HG02885 (cell line): ENCODE results near the gene PYGB.

ENCODE experiments used
- ATAC-seq: cut with Tn5 transposase; IDR thresholded peaks from one replicate; pipeline ENCODE4 v1.9.1; 2021; ENCODE audit warnings: mild to moderate bottlenecking; ENCODE audit not compliant: unreplicated experiment, poor library complexity

Gene PYGB

GRCh38 chr20:25247000-25247517 lies 826 bp upstream of the PYGB start:
- peak; percentile 0 for ATAC-seq

- peak; percentile 35 for ATAC-seq
Observed at GRCh38 chr20:25247518-25247955, 348 bp upstream of the PYGB start.

DNA sequence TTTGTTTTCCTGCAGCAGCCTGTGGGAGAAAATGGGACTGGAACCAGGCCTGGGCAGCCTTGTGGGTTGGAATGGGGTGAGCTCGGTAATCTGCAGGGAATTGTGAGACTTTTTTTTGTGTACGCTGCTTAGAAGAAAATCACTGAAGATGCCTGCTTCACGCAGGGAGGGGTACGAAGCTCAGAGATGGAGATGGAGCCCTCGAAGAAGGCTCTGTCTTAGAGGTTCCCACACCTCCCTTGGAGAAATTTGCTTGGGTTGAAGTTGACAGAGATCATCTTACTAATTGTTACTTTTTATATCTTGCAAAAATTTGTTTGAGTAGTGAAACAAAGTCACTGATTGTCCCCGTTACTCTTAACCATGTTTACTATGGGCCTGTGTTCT lies 894 bp downstream of the PYGB start:
- ATAC-seq, result peak; percentile 1

GRCh38 chr20:25249198-25249931 lies 1.5 kb downstream of the PYGB start:
- no peak for ATAC-seq

GRCh38 chr20:25250508-25250907 lies 2.6 kb downstream of the PYGB start:
- ATAC-seq, result no peak

DNA sequence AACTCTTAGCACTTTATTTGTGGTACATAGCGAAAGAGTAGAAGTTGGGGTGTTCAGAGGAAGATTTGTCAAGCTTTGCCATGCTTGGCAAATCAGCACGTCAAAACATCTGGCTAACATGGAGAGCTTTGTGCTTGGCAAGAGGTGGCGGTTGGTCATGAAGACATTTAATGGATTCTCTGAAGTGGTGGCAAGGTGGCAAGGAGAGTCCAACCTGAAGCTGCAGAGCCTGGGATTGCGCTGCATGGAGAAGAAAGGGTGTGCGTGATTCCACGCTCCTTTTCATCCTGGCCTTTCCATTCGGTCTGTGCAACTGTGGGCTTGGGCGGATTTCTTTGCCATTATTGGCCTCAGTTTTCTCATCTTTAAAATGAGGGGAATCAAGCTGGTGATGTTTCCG lies 3.1 kb downstream of the PYGB start:
- no peak for ATAC-seq

DNA sequence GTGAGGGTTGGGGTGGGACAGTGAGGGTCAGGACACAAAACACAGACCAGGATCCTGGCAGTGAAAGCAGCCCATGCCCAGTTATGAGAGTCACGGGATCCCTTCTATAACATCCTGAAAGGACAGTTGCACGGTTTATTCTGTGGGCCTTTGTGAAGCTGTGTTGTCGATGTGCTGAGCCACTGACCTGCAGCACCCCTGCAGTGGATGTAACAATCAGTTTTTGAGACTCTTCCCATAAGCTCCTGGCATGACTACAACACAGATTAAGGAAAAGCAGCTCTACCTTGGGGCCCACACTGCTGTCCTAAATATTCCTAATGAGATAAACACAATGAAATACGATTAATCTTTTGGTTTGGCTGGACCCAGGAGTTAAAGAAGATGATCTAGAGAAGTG lies 3.7 kb downstream of the PYGB start:
- ATAC-seq, result no peak

DNA sequence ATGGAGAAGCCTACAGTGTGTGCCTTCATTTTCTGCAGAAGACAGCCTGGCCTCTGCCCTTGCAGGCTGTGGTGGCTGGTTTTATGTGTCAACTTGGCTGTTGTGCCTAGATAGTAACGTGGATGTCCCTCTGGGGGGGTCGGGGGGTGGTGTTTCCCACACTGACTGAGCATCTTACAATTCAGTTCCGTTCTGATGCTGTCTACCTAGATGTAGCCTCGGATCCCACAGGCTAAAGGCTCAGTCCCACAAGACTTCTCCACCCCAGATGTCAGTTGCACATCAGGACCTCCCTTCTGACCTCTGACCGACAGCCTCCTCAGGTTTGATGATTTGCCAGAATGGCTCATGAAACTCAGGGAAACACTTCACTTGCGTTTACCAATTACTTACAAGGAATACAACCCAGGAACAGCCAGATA lies 4.4 kb downstream of the PYGB start:
- no peak for ATAC-seq

DNA sequence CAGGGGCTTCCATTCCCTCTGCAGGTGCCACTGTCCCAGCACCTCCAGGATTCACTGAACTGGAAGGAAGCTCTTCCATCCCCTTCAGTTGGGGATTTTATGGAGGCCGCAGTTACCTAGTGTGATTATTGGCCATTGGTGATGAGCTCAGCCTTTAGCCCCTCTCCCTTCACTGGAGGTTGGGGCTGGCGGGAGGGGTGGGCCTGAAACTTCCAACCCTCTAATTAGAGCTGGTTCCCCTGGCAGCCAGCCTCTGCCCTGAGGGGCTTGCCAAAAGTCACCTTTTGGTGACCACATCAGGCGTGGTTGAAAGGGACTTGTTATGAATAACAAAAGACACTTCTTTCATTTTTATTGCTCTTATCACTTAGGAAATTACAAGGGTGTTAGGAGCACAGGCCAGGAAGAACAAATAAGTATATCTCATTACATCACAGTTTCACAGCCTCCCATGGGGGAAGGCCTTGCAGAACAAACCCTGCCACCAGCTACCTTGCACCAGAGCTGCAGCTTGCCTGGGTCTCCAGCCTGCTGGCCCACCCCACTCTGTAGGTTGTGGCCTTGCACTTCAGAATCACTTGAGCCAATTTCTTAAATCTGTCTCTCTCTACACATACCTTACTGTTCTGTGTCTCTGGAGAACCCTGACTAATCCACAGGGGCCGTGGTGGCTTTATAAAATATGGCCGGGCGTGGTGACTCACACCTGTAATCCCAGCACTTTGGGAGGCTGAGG lies 5.0 kb downstream of the PYGB start:
- no peak for ATAC-seq

- ATAC-seq, result no peak
Observed at GRCh38 chr20:25253606-25254275, 5.9 kb downstream of the PYGB start.

DNA sequence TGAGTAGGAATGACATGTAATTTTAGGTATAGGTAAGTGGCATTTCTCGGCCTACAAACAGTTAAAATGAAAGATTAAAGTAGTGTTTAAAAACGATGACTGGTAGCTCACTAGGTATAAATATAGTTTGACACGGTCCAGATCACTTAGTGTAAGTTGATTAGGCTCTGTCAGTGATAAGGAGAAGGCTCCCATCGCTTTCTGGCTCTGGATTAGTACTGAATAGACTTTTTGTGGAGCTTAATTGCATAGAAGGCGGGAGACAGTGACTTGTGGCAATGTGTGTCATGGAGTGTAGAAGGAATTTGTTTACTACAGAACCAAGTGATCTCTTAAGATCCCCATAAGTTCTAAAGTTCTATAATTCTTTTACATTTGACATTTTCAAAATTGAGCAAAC lies 6.7 kb downstream of the PYGB start:
- no peak for ATAC-seq

- ATAC-seq, result no peak
Observed at GRCh38 chr20:25254986-25255680, 7.2 kb downstream of the PYGB start.

- ATAC-seq, result no peak
Observed at GRCh38 chr20:25256226-25256859, 8.5 kb downstream of the PYGB start.

GRCh38 chr20:25257130-25257529 lies 9.2 kb downstream of the PYGB start:
- no peak for ATAC-seq

DNA sequence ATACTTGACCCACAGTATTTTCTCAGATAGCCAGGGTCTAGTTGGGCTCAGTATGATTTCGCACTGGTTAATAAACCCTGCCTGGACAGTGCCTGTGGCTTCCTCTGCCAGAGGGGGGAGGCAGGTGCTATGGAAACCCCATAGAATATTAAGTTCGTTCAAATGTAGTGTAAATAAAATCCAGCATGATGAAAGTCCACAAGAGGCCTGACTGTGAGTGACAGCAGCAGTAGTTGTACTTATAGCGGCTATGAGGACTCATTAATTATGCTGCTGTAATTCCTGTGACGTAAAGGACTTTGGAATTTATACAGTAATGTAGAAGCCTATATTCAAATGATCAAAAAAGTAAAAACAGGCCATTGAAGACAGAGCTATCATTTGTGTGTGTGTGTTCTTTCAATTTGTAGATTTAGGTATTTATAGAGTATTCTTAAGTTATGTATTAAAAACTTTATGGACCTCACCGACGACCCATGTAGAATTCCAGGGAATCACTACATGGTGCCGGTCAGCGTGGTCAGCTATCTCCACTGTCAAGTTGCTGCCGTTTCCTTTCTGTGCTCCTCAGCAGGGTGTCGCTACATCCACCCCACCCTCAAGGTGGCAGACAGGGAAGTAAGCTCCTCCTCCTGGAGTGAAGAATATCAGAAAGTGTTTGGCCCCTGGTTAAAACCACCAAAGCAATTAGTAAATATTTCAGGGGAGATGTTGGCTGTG lies 10.0 kb downstream of the PYGB start:
- no peak for ATAC-seq

DNA sequence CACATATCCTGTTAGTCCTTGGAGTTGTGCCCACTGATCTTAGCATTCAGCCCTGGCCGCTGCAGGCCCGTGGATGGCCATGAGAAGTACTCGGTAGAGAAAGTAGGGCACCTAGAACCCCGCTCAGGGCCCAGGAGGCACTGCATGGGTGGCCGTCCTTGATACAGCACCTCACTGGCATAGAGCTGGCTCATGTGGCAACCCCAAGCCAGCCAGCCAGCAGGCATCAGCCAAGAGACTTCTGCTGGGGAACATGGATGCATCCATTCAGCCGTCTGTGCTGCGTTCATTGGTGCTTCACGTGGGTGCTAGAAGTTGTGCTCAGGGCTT lies 10.6 kb downstream of the PYGB start:
- no peak for ATAC-seq

GRCh38 chr20:25258828-25259227 lies 10.9 kb downstream of the PYGB start:
- no peak for ATAC-seq

- no peak for ATAC-seq
Observed at GRCh38 chr20:25259358-25259757, 11.5 kb downstream of the PYGB start.

- no peak for ATAC-seq
Observed at GRCh38 chr20:25259788-25260254, 11.9 kb downstream of the PYGB start.
